MM.1S (cell line): ENCODE measurements around the gene KDM4C.

Experiments used
- CTCF ChIP-seq: fragments of 300-600 bp; sonication (generic); IDR thresholded peaks from 2 replicates; pipeline ENCODE4 v1.5.1; 2016; ENCODE audit warnings: antibody characterized with exemption, low read length, mixed read lengths
- EZH2 ChIP-seq: fragments of 300-600 bp; sonication (generic); optimal IDR thresholded peaks from 2 replicates; pipeline ENCODE3; 2017; ENCODE audit warnings: low read depth, mild to moderate bottlenecking, antibody characterized with exemption, low read length, mixed read lengths
- EZH2phosphoT487 ChIP-seq: fragments of 300-600 bp; sonication (generic); IDR thresholded peaks from 2 replicates; pipeline ENCODE4 v1.6.1; 2018; ENCODE audit warnings: antibody characterized with exemption, low read length

- no peak for TF ChIP-seq CTCF
- TF ChIP-seq EZH2: no peak
- no peak for TF ChIP-seq EZH2phosphoT487
These were observed 284.4 kb downstream of the KDM4C start for GRCh38 chr9:7042124-7042523.
